Measurements from ENCODE around the gene ZNF680. TPM values are rescaled to one million over a fixed set of nuclear protein-coding genes. Genes with fewer than 3 reads are reported as not detected.
A peak's percentile ranks its signal among the peaks of the same experiment; 100 is the strongest.

The ZNF680 gene
- 10.5 TPM for total RNA-seq
- 1 to 10 TPM; 4.9 to 8.9 (median 8.1) TPM for polyA plus RNA-seq

- no peaks in the 10 kb centered on the region for H3K36me3 ChIP-seq (ENCODE audit: control insufficient read depth, insufficient read depth, low read length)
- peak within 1 kb of the TSS; percentile 74 for H3K27ac ChIP-seq (ENCODE audit: insufficient read depth, low read length, poor library complexity, severe bottlenecking)
- Mint-ChIP-seq H3K27ac (peak within 1 kb of the TSS; percentile 94 to 99 (median 97)), H3K36me3 (peaks cover 18% of the 10 kb centered on the region), H3K4me1 (peaks cover 16 to 46% (median 25%) of the 10 kb centered on the region in 4 donors), H3K27me3 (no peaks in the 10 kb centered on the region), H3K4me3 (peak within 1 kb of the TSS; percentile 98 to 100 (median 100)), H3K9me3 (peaks cover 0 to 10% (median 0%) of the 10 kb centered on the region in 7 donors)
- ATAC-seq (ENCODE audit: low read depth in 2 of 2) (peak; percentile 98 to 99), DNase-seq (peak; percentile 79 to 93 (median 89))
- H3K4me3 ChIP-seq (ENCODE audit: low read depth, low read length) = peak within 1 kb of the TSS; percentile 90
- no peaks in the 10 kb centered on the region for H3K27me3 ChIP-seq (ENCODE audit: control insufficient read depth, insufficient read depth, low read length)
- H3K9me3 ChIP-seq (ENCODE audit: control insufficient read depth in 2 of 2, low read length in 2 of 2) = peaks cover 0 to 1% of the 10 kb centered on the region in 2 experiments
- peaks cover 18% of the 10 kb centered on the region for H3K4me1 ChIP-seq (ENCODE audit: control insufficient read depth, insufficient read depth, low read length, poor library complexity, severe bottlenecking)
These were observed at the start of gene ZNF680 for GRCh38 chr7:64562626-64563278. ZNF680 (minus strand) TSS chr7:64563071; CDS start chr7:64562954, 117 bp downstream.

- ATAC-seq (ENCODE audit: low read depth in 2 of 2) = no peak
- H3K9me3 ChIP-seq (ENCODE audit: control insufficient read depth in 2 of 2, low read length in 2 of 2) = no peaks in the 10 kb centered on the region
- H3K27ac Mint-ChIP-seq = no peak overlapping the region
- H3K27ac ChIP-seq (ENCODE audit: insufficient read depth, low read length, poor library complexity, severe bottlenecking) = no peak overlapping the region
- H3K36me3 ChIP-seq (ENCODE audit: control insufficient read depth, insufficient read depth, low read length) = no peaks in the 10 kb centered on the region
- H3K27me3 ChIP-seq (ENCODE audit: control insufficient read depth, insufficient read depth, low read length) = no peaks in the 10 kb centered on the region
- peaks cover 0 to 3% (median 0%) of the 10 kb centered on the region in 7 donors for H3K9me3 Mint-ChIP-seq
- no peaks in the 10 kb centered on the region for H3K27me3 Mint-ChIP-seq
- no peak overlapping the region for H3K4me3 Mint-ChIP-seq
- H3K36me3 Mint-ChIP-seq = no peaks in the 10 kb centered on the region
- H3K4me1 Mint-ChIP-seq = no peaks in the 10 kb centered on the region
- DNase-seq = no peak
- no peaks in the 10 kb centered on the region for H3K4me1 ChIP-seq (ENCODE audit: control insufficient read depth, insufficient read depth, low read length, poor library complexity, severe bottlenecking)
- no peak overlapping the region for H3K4me3 ChIP-seq (ENCODE audit: low read depth, low read length)
These were observed 49.6 kb upstream of the ZNF680 start for GRCh38 chr7:64612452-64612851.

- no peaks in the 10 kb centered on the region for H3K4me1 Mint-ChIP-seq
- H3K36me3 Mint-ChIP-seq = no peaks in the 10 kb centered on the region
- Histone ChIP-seq H3K27ac (ENCODE audit: insufficient read depth, low read length, poor library complexity, severe bottlenecking) (no peak overlapping the region), H3K4me3 (ENCODE audit: low read depth, low read length) (no peak overlapping the region), H3K27me3 (ENCODE audit: control insufficient read depth, insufficient read depth, low read length) (no peaks in the 10 kb centered on the region), H3K36me3 (ENCODE audit: control insufficient read depth, insufficient read depth, low read length) (no peaks in the 10 kb centered on the region), H3K9me3 (ENCODE audit: control insufficient read depth in 2 of 2, low read length in 2 of 2) (no peaks in the 10 kb centered on the region), H3K4me1 (ENCODE audit: control insufficient read depth, insufficient read depth, low read length, poor library complexity, severe bottlenecking) (no peaks in the 10 kb centered on the region)
- H3K9me3 Mint-ChIP-seq = peaks cover 0 to 3% (median 0%) of the 10 kb centered on the region in 7 donors
- no peaks in the 10 kb centered on the region for H3K27me3 Mint-ChIP-seq
- DNase-seq (no peak), ATAC-seq (ENCODE audit: low read depth in 2 of 2) (no peak)
- no peak overlapping the region for H3K27ac Mint-ChIP-seq
- no peak overlapping the region for H3K4me3 Mint-ChIP-seq
These were observed 48.8 kb upstream of the ZNF680 start for GRCh38 chr7:64611717-64612116.

- no peak overlapping the region for H3K4me3 Mint-ChIP-seq
- H3K27me3 Mint-ChIP-seq = no peaks in the 10 kb centered on the region
- H3K4me3 ChIP-seq (ENCODE audit: low read depth, low read length) = no peak overlapping the region
- DNase-seq (no peak), ATAC-seq (ENCODE audit: low read depth in 2 of 2) (no peak)
- no peak overlapping the region for H3K27ac Mint-ChIP-seq
- no peaks in the 10 kb centered on the region for H3K36me3 Mint-ChIP-seq
- no peaks in the 10 kb centered on the region for H3K9me3 ChIP-seq (ENCODE audit: control insufficient read depth in 2 of 2, low read length in 2 of 2)
- no peak overlapping the region for H3K27ac ChIP-seq (ENCODE audit: insufficient read depth, low read length, poor library complexity, severe bottlenecking)
- peaks cover 0 to 3% (median 0%) of the 10 kb centered on the region in 7 donors for H3K9me3 Mint-ChIP-seq
- no peaks in the 10 kb centered on the region for H3K27me3 ChIP-seq (ENCODE audit: control insufficient read depth, insufficient read depth, low read length)
- H3K36me3 ChIP-seq (ENCODE audit: control insufficient read depth, insufficient read depth, low read length) = no peaks in the 10 kb centered on the region
- H3K4me1 ChIP-seq (ENCODE audit: control insufficient read depth, insufficient read depth, low read length, poor library complexity, severe bottlenecking) = no peaks in the 10 kb centered on the region
- no peaks in the 10 kb centered on the region for H3K4me1 Mint-ChIP-seq
These were observed 48.1 kb upstream of the ZNF680 start for GRCh38 chr7:64610997-64611396.

GRCh38 chr7:64608116-64608910 lies 45.4 kb upstream of the ZNF680 start:
- H3K4me3 Mint-ChIP-seq = no peak overlapping the region

GRCh38 chr7:64606385-64606784 lies 43.5 kb upstream of the ZNF680 start:
- H3K4me3 Mint-ChIP-seq = no peak overlapping the region
- no peaks in the 10 kb centered on the region for H3K4me1 ChIP-seq (ENCODE audit: control insufficient read depth, insufficient read depth, low read length, poor library complexity, severe bottlenecking)
- H3K27ac ChIP-seq (ENCODE audit: insufficient read depth, low read length, poor library complexity, severe bottlenecking) = no peak overlapping the region
- no peaks in the 10 kb centered on the region for H3K9me3 ChIP-seq (ENCODE audit: control insufficient read depth in 2 of 2, low read length in 2 of 2)
- no peaks in the 10 kb centered on the region for H3K27me3 ChIP-seq (ENCODE audit: control insufficient read depth, insufficient read depth, low read length)
- H3K4me1 Mint-ChIP-seq = no peaks in the 10 kb centered on the region
- H3K27me3 Mint-ChIP-seq = peaks cover 5% of the 10 kb centered on the region
- no peak overlapping the region for H3K27ac Mint-ChIP-seq
- peaks cover 0 to 8% (median 0%) of the 10 kb centered on the region in 7 donors for H3K9me3 Mint-ChIP-seq
- no peak for DNase-seq
- no peak for ATAC-seq (ENCODE audit: low read depth in 2 of 2)
- H3K36me3 ChIP-seq (ENCODE audit: control insufficient read depth, insufficient read depth, low read length) = no peaks in the 10 kb centered on the region
- H3K4me3 ChIP-seq (ENCODE audit: low read depth, low read length) = no peak overlapping the region
- no peaks in the 10 kb centered on the region for H3K36me3 Mint-ChIP-seq

More at GRCh38 chr7:64608116-64608910, 45.4 kb upstream of the ZNF680 start:
- no peaks in the 10 kb centered on the region for H3K36me3 Mint-ChIP-seq
- Histone ChIP-seq H3K4me3 (ENCODE audit: low read depth, low read length) (no peak overlapping the region), H3K36me3 (ENCODE audit: control insufficient read depth, insufficient read depth, low read length) (no peaks in the 10 kb centered on the region), H3K27me3 (ENCODE audit: control insufficient read depth, insufficient read depth, low read length) (no peaks in the 10 kb centered on the region), H3K4me1 (ENCODE audit: control insufficient read depth, insufficient read depth, low read length, poor library complexity, severe bottlenecking) (no peaks in the 10 kb centered on the region), H3K9me3 (ENCODE audit: control insufficient read depth in 2 of 2, low read length in 2 of 2) (no peaks in the 10 kb centered on the region), H3K27ac (ENCODE audit: insufficient read depth, low read length, poor library complexity, severe bottlenecking) (no peak overlapping the region)
- peaks cover 0 to 7% (median 0%) of the 10 kb centered on the region in 7 donors for H3K9me3 Mint-ChIP-seq
- peaks cover 5% of the 10 kb centered on the region for H3K27me3 Mint-ChIP-seq
- H3K4me1 Mint-ChIP-seq = no peaks in the 10 kb centered on the region
- ATAC-seq (ENCODE audit: low read depth in 2 of 2) (no peak), DNase-seq (no peak)
- H3K27ac Mint-ChIP-seq = no peak overlapping the region

GRCh38 chr7:64603271-64603670 lies 40.4 kb upstream of the ZNF680 start:
- H3K27me3 Mint-ChIP-seq = peaks cover 5% of the 10 kb centered on the region
- H3K9me3 Mint-ChIP-seq = peaks cover 0 to 8% (median 1%) of the 10 kb centered on the region in 7 donors

More at GRCh38 chr7:64603271-64603670, 40.4 kb upstream of the ZNF680 start:
- Histone ChIP-seq H3K4me1 (ENCODE audit: control insufficient read depth, insufficient read depth, low read length, poor library complexity, severe bottlenecking) (no peaks in the 10 kb centered on the region), H3K36me3 (ENCODE audit: control insufficient read depth, insufficient read depth, low read length) (no peaks in the 10 kb centered on the region), H3K4me3 (ENCODE audit: low read depth, low read length) (no peak overlapping the region), H3K9me3 (ENCODE audit: control insufficient read depth in 2 of 2, low read length in 2 of 2) (no peaks in the 10 kb centered on the region), H3K27me3 (ENCODE audit: control insufficient read depth, insufficient read depth, low read length) (no peaks in the 10 kb centered on the region), H3K27ac (ENCODE audit: insufficient read depth, low read length, poor library complexity, severe bottlenecking) (no peak overlapping the region)
- DNase-seq = no peak
- no peaks in the 10 kb centered on the region for H3K36me3 Mint-ChIP-seq
- no peak overlapping the region for H3K4me3 Mint-ChIP-seq
- no peaks in the 10 kb centered on the region for H3K4me1 Mint-ChIP-seq
- no peak for ATAC-seq (ENCODE audit: low read depth in 2 of 2)
- no peak overlapping the region for H3K27ac Mint-ChIP-seq

Measured in CD4-positive, CD25-positive, alpha-beta regulatory T cell (primary cell).